HG03342 (cell line): ENCODE results near the gene FGF22.
A peak's percentile ranks its signal among the peaks of the same experiment; 100 is the strongest.
"Not testable (repeated sequence)": the region's sequence is repeated elsewhere in the genome, so short reads cannot be mapped to it uniquely, and the experiment has no call there.

ENCODE experiments used
- ATAC-seq: cut with Tn5 transposase; IDR thresholded peaks from one replicate; pipeline ENCODE4 v1.9.1; 2021; ENCODE audit warnings: mild to moderate bottlenecking, moderate library complexity; ENCODE audit not compliant: unreplicated experiment

FGF22 gene

DNA sequence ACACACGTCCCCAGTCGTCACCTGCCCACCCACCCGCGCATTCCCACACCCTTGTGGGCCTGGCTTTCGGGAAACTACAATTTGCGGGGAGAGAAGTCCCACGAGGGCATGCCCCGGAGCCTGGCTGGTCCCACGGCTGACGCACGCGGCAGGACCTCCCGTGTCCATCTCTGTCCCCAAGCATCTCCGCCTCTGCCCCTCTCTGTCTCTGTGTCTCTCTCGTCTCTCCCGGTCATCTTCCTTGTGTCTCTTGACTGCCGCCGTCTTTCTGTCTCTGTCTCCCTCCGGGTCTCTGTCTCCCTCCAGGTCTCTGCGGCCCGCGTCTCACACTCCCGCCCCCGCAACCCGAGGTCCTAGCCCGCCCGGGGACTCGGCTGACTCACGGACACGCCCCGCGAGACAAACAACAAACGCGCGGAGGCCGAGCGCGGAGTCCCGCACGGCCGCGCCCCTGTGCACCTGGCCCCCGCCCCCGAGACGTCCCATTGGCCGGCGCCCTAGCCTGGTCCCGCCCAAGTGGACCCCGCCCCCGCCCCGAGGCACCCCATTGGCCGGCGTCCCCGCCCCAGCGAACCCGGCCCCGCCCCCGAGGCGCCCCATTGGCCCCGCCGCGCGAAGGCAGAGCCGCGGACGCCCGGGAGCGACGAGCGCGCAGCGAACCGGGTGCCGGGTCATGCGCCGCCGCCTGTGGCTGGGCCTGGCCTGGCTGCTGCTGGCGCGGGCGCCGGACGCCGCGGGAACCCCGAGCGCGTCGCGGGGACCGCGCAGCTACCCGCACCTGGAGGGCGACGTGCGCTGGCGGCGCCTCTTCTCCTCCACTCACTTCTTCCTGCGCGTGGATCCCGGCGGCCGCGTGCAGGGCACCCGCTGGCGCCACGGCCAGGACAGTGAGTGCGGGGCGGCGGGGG, at the start of gene FGF22:
FGF22 (plus strand) TSS at position 627 of the 908 bp plus-strand sequence; CDS start at position 674, 47 bp downstream.
- ATAC-seq = peak; percentile 49

GRCh38 chr19:590396-590745, 49.3 kb upstream of the FGF22 start:
- no peak for ATAC-seq

GRCh38 chr19:590750-591098, 49.0 kb upstream of the FGF22 start:
- ATAC-seq = no peak

DNA sequence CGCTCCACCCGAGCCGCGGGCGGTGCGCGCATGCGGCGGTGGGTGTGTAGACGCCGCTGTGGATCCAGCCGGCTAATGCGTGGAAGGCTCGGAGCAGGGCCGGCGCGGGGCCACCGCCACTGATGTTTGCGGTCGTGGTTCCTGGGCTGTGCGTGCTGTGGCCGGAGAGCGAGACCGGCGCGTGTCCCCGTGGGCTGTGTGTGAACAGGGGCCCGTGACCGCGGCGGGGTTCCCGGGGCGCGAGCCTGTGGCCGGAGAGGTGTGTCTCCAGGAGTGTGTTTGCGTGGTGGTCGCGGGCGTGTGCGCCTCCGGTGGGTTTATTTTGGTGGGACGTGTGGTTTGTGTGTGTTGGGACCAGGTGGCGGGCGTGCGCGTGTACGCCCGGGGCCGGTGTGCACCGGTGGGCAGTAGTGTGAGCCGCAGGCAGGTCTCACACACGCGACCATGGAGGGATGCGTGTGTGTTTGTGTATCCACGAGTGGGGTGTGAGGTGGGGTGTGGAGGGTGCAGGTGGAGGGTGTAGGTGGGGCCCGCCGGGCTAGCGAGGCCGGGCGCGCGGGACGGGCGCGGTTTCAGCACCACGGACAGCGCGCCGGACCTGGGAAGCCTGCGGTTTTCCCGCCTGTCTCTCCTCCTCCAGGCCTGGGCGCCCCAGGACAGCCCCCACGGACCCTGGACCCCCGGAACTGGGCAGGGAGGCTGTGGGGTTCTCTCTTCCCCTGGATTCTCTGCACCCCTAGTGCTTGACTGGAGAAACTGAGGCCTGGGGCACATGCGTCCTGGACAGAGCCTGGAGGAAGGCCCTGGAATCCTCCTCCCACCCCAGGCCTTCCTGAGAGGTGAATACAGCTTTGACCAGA, 48.4 kb upstream of the FGF22 start:
- ATAC-seq = no peak

DNA sequence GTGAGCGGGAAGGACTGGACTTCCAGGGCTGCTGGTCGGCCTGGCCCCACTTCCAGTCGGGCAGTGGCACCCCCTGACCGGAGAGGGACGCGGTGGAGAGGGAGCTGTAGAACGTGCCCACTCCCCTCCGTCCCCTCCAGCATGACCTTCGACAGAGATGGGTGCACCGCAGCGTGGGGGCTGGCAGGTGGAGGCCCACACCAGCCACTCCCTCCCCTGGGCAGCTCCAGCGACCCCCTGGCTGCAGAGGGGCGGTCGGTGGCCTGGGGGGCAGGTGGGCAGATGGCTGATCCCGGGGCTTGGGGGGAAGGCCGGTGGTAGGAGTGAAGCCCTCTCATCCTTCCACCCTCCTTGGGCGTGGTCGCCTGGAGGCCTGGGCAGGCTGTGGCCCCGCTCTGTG, 47.6 kb upstream of the FGF22 start:
- ATAC-seq = no peak

GRCh38 chr19:593055-593454, 46.6 kb upstream of the FGF22 start:
- no peak for ATAC-seq

- ATAC-seq = no peak
These were observed 46.2 kb upstream of the FGF22 start for GRCh38 chr19:593505-593904.

DNA sequence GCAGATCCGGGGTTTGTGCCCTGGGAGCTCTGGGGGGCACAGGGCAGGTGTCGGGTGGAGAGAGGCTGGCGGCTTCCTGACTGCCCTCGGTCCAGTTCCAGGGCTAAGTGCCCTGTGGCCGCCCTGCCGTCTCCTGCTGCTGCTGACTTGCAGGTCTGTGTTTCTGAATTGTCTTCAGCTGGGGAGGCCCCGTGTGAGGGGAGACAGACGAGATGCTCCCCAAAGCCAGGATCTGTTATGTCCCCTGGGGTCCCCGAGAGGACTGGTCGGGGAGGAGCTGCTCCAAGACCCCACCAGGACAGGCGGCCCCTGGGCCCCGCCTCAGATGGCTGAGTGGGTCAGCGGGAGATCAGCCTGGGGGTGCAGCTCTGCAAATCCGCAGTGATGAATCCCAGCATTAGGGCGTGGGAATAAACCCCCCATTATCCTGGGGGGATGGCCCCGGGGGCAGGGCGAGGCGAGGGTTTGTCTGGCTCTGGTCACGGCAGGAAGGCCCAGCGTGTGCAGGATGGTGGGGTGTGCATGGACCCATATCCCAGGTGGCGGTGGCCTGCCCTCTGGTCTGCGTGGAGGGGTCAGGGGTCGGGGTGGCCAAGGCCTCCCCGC, 45.3 kb upstream of the FGF22 start:
- no peak for ATAC-seq

GRCh38 chr19:595326-596262, 44.1 kb upstream of the FGF22 start:
- ATAC-seq = no peak

GRCh38 chr19:596263-596655, 43.4 kb upstream of the FGF22 start:
- no peak for ATAC-seq

DNA sequence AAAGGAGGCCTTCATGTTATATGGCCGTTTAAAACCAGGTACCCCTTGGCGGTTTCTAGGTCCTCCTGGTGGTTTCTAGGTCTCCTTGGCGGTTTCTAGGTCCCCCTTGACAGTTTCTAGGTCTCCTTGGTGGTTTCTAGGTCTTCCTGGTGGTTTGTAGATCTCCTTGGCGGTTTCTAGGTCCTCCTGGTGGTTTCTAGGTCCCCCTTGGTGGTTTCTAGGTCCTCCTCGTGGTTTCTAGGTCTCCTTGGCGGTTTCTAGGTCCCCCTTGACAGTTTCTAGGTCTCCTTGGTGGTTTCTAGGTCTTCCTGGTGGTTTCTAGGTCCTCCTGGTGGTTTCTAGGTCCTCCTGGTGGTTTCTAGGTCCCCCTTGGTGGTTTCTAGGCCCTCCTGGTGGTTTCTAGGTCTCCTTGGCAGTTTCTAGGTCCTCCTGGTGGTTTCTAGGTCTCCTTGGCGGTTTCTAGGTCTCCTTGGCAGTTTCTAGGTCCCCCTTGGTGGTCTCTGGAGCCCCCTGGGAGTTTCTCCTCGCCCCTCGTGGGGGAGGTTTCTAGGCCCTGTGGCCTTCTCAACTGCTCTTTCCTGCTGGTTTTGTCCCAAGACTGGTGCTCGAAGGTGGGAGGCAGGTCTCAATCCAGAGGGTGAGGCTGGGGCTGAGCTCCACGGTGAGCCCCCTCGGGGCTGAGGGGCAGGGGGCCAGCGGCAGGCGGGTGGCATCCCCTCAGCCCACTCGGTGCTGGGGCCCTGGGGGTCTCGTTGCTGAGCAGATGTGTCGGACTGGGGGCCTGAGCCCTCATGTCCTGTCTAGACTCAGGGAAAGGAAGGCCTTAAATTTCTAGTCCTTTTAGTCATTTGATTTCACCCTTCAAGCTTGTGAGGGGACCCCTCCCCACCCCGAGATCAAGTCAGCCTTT, 42.0 kb upstream of the FGF22 start:
- ATAC-seq = no peak

- no peak for ATAC-seq
These were observed 38.4 kb upstream of the FGF22 start for GRCh38 chr19:601310-601709.

DNA sequence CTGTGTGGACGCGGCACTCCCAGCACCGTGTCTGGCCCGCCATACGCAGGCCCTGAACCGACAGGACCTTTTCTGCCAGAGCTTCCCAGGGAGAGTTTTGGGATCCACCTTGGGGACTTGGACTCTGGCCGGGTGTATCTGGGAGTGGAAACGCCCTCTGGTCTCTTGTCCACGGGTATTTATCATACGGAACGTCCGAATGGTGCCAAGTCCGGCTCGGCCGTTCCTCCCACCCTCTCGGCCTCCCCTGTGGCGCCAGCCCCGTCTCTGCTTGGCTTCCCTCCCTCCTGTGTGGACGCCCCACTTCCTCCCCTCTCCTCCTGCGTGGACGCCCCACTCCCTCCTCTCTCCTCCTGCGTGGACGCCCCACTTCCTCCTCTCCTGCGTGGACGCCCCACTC, 37.9 kb upstream of the FGF22 start:
- no peak for ATAC-seq

GRCh38 chr19:602391-603301, 37.0 kb upstream of the FGF22 start:
- no peak for ATAC-seq

GRCh38 chr19:603302-603639, 36.4 kb upstream of the FGF22 start:
- not testable (repeated sequence) for ATAC-seq

GRCh38 chr19:603779-604178, 35.9 kb upstream of the FGF22 start:
- ATAC-seq = not testable (repeated sequence)

- ATAC-seq = no peak
These were observed 35.3 kb upstream of the FGF22 start for GRCh38 chr19:604355-604754.
